Inferior parietal cortex (tissue), 1 donor: ENCODE results near the gene CACNA2D3.
"Not testable (repeated sequence)": the region's sequence is repeated elsewhere in the genome, so short reads cannot be mapped to it uniquely, and the experiment has no call there.

Experiments used
- DNase-seq: peaks from one replicate; pipeline ENCODE4 v3.0.0-alpha.2; 2016; ENCODE audit errors: extremely low spot score

CACNA2D3 gene

DNA sequence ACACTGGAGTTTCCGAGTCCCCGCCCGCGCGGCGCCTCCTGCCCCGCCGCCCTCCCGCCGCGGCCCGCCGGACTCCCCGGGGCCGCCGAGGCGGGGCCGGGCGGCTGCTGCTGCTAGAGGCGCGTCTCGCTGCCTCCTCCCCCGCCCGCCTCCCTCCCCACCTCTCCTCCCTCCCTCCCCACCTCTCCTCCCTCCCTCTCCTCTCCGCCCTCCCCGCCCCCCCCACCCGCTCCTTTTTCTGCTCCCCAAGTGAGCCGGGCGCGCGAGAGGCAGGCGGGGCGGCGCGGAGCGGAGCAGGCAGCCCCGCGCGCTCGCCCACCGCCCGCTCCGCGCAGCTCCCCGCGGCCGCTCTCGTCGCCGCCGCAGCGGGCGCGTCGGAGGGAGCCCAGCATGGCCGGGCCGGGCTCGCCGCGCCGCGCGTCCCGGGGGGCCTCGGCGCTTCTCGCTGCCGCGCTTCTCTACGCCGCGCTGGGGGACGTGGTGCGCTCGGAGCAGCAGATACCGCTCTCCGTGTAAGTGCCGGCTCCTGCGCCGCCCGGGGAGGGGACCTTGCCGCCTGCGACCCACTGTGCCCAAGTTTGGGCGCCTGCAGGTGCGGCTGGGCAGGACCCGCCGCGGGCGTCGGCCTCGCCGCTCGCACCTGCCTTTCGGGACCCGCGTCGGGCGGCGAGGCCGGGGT is at the start of gene CACNA2D3:
Gene CACNA2D3 (plus strand): TSS at position 229 of the 679 bp plus-strand sequence.
- no peak for DNase-seq

DNA sequence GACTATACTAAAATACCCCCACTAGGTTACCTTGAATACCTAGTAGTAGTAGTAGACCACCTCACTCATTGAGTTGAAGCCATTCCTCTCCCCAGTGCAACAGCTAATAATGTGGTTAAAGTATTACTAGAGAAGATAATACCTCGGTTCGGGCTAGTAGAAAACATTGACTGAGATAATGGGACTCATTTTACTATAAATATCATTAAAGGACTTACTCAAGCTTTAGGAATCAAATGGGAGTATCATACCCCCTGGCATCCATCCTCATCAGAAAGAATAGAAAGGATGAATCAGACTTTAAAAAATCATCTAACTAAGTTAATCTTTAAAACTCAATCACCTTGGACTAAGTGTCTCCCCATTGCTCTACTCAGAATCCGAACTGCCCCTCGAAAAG is 49.0 kb upstream of the CACNA2D3 start:
- DNase-seq, result no peak

DNA sequence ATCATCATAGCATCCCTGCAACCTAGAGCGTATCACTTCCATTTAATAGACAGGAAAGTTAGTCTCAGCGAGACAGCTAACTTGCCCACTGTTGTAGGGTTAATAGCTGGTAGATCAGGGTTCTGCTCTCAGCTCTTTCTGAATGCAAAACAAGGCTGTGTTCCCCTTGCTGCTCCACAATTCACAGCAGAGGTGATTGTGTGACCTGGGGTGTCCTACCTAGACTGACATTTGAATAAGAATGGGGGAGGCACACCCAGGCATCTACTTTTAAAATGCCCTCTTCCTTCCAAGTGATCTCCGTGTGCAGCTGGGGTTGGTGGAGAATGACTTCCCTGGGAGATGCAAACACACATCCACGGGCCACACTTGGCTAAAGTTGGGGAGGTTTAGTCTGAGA is 43.0 kb upstream of the CACNA2D3 start:
- DNase-seq, result no peak

DNA sequence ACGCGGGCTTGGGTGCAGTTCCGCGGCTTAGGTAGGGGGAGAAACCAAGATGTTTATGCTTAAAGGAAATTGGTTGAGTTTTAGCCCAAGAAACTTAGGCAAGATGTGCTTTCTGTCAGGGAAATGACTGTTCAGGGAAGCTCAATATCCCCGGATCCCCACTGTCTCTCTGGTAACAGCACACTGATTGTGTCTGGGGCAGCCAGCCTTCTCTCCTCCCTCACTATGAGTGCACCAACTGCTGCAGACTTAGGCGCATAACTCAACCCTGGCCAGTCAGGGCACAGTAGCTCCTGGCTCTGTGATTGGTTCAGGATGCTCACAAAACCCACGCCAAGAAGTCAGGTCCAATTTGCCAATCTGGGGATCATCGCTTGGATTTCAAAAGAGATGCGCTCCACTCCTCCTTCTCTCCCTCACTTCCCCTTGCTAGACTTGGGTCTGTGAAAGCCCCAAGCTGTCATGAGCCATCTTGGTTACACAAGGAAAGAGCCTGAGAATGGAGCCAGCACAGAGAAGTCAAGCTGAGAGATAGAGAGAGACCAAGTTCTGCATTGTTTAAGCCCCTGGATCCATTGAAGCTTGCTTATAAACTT is 42.5 kb upstream of the CACNA2D3 start:
- no peak for DNase-seq

DNA sequence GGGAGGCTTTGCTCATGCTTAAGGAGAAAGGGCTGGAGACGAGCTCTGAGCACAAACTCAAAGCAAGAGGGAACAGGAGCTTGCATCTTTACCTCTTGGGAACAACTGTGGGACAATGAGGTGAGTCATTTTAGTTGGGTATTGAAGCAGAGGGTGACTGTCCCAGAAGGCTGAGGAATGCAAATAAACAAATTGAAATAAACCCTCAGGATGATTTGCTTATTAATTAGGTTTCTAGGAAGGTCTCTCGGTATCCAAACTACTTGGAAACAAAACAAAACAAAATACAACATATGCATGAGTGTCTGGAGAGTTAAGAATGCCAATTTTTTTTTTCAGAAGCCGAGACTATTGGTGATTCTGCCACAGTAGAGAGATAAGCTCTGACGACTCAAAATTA is 38.4 kb upstream of the CACNA2D3 start:
- no peak for DNase-seq

DNA sequence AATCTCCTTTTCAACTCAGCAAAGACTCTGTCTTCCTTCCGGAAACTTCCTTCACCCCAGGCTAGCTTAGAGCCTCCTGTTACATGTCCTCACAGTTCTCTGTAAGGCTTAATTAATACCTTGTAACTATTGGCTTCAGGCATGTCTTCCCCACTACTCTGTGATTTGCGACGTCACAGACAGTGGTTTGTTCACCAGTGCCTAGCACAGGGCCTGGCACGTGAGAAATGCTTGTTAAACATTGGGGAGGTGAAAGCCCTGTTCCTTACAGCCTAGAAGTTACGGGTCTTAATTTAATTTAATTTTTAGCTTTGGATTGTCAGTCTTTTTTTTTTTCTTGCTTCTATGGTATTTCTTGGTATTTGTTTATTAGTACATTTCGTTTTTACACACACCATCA is 36.4 kb upstream of the CACNA2D3 start:
- no peak for DNase-seq

DNA sequence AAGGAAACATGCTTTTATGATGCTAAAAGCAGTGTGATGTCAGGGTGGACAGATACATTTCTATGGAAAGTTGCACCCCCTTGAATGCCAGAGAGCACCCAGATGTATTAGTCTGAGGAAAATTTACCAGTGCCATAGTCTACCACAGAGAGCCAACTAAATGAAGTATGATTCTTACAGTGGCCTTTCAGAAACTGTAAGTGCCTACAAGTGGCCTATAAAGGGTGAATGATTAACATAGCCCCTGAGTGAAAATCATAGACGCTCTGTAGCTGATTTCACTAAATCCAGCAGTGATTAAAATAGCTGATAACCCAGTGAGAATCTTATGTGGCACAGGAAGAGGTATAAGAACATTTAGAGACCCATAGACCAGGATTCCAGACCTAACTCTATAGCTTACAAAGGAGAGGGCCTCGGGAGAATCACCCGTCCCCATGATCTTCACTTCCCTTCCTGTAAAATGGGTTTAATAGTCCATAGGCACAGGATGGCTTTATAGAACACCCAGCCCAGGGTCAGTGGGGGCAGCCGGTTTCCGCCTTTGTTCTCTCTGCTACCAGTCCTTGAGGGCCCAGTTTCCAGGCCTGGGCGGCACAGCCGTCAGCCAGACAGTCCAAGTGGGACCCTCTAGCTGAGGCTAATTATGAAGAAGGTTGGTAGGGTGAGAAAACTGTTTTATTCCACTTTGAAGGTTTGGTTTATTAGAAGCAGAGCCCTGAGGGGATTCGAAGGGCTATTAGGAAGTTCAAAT is 35.5 kb upstream of the CACNA2D3 start:
- no peak for DNase-seq

DNA sequence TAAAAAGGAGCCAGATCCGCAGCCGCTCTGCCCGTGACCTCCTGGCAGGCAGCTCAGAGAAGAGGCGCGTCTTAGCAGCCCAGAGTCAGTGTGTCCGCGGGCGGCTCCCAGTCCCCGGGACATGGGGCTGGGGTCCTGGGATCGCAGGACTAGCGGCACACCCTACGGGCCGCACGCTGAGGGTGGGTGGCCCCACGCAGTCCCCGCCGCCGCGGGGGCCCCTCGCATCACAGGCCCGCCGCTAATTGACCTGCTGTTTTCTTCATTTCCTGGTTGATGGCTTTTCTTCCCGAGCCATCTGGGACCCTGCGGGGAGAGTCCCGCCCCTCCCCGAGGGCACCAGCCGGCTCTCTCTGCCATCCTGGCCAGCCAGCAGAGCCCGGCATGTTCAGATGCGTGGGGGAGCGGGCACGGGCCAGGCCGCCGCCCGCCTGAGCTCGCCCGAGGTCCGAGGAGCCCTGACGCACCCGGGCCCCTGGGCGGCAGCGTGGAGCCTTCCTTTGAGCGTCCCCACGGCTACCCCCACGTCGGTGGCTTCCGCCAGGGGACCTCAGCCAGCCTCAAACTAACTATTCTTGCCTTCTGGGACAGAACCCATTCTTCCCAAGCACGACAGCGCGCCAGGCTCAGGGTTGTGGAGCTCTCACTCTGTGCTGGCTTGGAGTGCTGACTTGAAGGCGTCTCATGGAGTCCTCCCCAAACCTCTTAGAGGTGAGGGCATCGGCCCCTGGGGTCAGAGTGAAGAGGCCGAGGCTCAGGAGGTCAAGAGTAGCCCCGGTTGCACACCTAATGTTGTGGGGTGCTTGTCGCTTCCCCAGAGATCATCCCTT is 34.6 kb upstream of the CACNA2D3 start:
- no peak for DNase-seq

DNA sequence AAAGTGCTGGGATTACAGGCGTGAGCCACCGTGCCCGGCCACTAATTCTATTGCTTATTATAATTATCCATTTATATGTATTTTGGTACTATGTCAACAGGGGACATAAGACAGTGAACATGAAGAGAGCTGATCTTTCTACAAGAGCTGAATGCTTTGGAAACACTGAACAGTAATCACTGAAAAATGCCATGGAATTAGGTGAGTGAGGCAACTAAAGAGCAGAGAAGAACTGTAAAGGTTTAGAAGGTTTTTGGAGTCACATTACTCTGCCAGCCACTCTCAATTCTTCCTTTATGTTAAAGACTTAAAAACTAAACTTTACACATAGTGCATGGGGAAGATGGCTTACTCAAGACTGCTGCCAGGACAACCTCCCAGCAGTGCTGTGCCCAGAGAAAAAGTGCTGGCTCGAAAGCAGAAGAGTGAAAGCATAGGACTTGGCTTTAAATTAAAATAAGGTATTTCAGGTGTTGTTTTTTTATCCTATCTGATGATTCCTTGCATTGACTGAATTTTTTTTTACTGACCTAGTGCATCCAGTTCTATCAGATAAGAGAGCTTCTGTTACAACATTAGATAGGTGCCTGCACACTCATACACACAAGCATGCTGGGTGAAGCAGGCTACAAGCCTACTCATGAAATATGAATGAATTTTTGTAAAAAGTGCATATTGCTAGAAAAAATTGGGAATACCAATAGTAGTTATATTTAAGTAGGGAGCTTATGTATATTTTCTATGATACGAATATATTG is 28.7 kb upstream of the CACNA2D3 start:
- DNase-seq, result no peak

DNA sequence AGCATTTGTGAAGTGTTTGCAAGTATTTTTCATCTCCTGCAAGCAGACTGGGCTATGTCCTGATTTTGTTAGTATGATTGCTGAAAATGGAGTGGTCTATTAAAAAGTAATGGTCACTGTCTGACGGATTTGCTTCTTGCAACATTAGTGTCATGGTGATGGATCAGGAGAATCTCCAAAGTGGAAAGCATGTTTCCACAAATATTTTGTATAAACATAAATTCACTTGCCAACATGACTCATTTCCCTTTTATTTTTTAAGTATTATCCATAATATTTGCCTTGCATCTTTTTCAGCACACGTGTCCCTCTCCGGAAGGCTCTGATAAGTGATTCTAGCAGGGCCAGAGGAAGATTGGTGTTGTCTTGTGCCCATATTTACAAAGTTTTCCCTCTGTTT is 27.4 kb upstream of the CACNA2D3 start:
- no peak for DNase-seq

DNA sequence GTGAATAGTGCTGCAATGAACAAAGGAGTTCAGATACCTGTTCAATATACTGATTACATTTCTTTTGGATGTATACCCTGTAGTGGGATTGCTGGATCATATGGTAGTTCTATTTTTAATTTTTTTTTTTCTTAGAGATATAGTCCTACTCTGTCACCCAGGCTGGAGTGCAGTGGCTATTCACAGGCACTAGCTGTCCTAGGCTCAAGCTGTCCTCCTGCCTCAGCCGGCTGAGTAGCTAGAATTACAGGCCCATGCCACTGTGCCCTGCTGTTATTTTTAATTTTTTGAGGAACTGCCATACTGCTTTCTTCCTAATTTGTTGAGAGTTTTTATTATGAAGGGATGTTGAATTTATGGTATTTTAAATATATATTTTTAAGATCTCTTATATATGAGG is 23.0 kb upstream of the CACNA2D3 start:
- DNase-seq, result no peak

DNA sequence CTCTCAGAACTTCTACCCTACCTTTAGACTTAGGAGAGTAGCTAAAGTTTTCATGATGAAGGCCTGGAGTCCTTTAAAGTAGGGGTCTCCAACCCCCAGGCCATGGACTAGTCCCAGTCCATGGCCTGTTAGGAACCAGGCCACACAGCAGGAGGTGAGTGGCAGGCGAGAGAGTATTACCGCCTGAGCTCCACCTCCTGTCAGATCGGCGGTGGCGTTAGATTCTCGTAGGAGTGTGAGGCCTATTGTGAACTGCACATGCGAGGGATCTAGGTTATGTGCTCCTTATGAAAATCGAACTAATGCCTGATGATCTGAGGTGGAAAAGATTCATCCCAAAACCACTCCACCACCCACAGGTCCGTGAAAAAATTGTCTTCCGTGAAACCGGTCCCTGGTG is 18.3 kb upstream of the CACNA2D3 start:
- DNase-seq, result no peak

DNA sequence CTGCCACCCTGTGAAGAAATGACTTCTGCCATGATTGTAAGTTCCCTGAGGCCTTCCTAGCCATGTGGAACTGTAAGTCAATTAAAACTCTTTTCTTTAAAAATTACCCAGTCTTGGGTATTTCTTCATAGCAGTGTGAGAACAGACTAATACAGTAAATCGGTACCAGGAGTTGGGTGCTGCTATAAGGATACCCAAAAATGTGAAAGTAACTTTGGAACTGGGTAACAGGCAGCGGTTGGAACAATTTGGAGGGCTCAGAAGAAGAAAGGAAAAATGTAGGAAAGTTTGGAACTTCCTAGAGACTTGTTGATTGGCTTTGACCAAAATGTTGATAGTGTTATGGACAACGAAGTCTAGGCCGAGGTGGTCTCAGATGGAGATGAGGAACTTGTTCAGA is 6.2 kb upstream of the CACNA2D3 start:
- DNase-seq, result not testable (repeated sequence)

DNA sequence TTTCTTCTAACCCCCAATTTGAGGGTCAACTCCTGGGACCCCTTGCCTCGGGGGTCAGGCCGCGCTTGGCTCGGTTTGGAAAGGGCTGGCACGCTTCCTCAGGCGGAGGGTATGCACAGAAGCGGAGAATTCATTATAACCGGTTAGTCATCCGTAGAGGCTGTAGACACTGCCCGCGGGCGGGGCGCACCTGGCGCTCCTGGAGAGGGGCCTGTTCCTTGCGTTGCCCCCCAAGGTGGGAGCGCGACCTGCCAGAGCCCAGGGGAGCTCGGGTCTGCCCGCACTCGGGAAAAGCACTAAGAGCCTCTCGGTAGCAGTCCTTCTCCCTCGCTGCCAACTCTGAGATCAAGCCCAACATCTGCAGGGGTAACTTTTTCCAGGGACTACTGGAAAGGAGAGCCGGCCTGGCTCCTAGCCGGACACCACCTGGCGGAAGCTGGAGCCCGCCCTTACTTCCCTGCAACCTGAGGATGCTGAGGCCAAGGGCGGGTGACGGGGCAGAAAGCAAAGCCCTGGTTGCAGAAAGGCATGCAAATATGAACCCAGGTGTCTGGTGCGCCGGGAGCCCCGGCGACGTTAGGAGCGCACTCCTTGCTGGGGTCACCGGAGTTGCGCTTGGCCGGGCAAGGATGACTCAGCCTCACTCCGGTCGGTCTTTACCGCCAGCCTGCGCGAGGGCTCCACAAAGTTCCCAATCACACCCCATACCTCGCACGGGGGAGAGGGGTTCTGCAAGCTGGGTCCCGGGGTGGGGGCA is 1.5 kb upstream of the CACNA2D3 start:
- peak; percentile 5 for DNase-seq

DNA sequence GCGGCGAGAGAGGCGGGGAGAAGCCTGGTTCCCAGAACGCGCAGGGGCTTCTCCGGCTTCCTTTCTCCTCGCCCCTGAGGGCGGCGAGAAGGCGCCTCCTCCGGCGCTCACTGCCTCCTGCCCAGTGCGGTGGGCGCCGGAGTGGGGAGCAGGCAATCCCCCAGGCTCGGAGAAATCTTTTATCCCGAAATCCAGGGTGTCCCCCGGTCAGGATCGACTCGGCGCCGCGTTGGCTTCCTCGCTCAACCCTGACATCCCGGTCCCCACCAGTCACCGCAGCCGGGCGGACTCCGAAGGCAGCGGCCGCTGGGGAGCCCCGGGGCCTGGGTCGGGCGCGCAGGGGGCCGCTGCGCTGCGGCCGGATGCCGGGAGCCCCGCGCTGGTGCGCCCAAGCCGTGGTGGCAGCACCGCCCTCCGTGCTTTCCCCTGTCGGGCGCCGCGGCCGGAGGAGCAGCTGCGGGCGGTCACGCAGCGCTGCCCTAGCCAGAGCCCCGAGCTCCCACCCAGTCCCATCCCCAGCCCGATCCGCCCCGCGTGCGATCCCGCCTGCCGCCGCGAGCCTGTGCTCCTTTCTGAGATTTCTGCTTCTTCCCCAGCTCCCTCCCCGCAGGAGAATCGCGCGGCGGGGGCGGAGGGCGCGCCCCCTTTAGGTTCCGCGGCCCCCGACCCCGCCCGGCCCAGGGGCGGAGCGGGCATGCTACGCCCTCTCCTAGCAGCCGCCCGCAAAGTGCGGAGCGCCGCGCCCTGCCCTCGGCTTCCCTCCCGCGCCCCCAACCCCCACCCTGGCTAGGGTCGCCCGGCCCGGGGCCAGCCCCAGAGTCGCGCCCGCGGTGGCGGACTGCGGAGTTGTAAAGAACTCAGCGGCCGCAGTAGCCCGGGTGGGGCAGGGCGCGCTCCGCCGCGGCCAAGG is 683 bp upstream of the CACNA2D3 start:
- DNase-seq, result peak; percentile 1

DNA sequence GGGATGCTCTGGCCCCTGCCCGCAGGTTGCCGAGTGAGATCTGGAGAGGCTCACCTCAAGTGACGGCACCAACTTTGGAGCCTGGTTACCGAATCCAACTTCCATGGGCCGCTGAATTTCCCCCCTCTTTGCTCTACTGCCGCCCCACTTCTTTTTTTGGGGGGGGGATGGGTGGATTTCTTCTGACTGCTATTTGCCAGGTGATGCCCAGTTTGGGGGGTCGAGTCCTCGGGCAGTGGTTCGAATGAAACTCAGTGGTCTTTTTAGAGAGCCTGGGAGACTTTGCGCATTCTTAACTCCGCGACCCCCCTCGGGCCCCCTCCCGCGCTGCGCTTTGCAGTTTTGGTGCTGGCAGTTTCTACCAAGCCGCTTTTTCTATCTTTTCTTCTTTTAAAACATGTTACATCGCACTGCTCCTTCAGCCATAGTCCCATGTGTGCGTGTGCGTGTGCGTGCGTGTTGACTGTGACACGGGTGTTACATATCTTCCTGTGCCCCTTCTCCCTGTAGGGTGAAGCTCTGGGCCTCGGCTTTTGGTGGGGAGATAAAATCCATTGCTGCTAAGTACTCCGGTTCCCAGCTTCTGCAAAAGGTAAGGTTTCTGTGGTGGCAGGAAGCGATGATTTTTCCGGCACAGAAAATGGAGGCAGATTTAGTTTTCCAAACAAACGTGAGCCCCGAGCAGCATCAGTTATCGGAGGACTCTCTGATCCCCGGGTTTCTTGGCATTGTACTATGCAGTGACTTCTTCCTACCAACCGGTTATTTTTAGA is 837 bp downstream of the CACNA2D3 start:
- DNase-seq, result peak; percentile 26

DNA sequence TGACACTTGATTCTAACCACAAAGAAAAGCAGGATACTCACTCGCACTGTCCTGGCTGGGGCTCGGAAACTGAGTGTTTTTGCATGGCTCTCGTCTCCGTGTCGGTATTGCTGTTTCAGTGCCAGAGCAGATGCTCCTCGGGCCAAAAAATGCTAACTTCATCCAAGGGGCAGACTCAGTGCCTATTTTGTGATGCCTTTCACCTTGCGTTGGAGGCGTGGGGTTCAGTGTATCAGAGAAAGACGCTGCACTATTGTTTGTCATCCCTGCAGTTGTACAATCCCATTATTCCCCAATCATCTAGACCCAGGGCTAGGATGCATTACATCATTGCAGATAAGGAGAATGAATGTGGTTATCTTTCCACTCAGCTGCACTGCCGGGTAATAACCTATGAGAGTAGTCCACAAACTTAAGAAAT is 1.4 kb downstream of the CACNA2D3 start:
- DNase-seq, result peak; percentile 34

DNA sequence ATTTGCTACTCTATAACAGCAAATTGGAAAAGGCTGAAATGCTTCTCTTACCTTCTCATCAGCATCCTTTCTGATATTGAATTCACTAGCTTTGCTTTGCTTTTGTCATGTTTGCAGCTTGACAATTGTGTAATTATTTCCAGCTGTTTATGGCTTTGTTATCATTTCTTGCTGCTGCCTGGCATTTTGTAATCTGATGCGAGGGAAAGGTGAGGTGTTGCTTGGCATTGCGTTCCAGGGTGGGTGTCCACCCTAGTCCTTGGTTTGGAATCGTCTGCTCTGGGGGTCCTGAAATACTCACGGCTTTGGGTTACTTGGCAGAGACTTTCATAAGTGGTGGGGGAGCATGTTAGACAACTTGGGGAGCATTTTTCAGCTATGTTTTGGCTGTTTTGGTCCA is 2.9 kb downstream of the CACNA2D3 start:
- no peak for DNase-seq

DNA sequence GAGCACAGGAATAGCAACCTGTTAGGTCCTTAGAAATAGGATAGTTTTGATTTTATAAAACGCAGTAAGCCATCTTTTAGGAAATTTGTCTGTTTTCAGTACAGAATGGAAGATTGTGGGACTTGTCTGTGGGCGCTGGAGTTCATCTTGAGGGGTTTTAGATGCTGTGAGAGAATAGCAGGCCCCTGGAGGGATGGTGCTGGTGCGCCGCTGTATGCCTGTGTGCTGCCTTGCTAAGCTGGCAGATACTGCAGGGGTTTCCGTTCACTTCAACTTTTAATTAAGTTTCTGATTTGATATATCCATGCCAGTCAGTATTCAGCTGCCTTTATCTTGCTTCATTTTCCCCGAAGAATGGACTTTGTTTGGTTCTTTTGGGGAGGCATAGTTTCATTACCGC is 4.2 kb downstream of the CACNA2D3 start:
- DNase-seq, result peak; percentile 5
